HEK293 (cell line): ENCODE results near the gene ZNF862.

Source experiments
- INSM2 ChIP-seq: fragments of 450-650 bp; formaldehyde crosslinking; IDR thresholded peaks from 2 replicates; pipeline ENCODE4 v1.5.1; 2016; ENCODE audit warnings: missing biosample characterization, missing genetic modification characterization
- KLF16 ChIP-seq: fragments of 450-650 bp; formaldehyde crosslinking; IDR thresholded peaks from 2 replicates; pipeline ENCODE4 v1.5.1; 2017; ENCODE audit warnings: missing biosample characterization, missing genetic modification characterization
- MEIS1 ChIP-seq: sonication (generic); formaldehyde crosslinking; IDR thresholded peaks from 2 replicates; pipeline ENCODE4 v1.8.1; 2022; ENCODE audit warnings: missing genetic modification reagents, mild to moderate bottlenecking, borderline replicate concordance
- OSR2 ChIP-seq: fragments of 450-650 bp; formaldehyde crosslinking; IDR thresholded peaks from 2 replicates; pipeline ENCODE4 v1.5.1; 2016; ENCODE audit warnings: missing biosample characterization, missing genetic modification characterization
- TRIM28 ChIP-seq: IDR thresholded peaks from 2 replicates; pipeline ENCODE4 v1.6.1; 2011; ENCODE audit warnings: low read length, control low read depth, borderline replicate concordance
- TSHZ1 ChIP-seq: fragments of 450-650 bp; formaldehyde crosslinking; IDR thresholded peaks from 2 replicates; pipeline ENCODE4 v1.5.1; 2016; ENCODE audit warnings: missing biosample characterization, missing genetic modification characterization, borderline replicate concordance
- YY2 ChIP-seq: fragments of 450-650 bp; formaldehyde crosslinking; IDR thresholded peaks from 2 replicates; pipeline ENCODE4 v1.5.1; 2016; ENCODE audit warnings: missing biosample characterization, missing genetic modification characterization
- ZBTB11 ChIP-seq: fragments of 450-650 bp; formaldehyde crosslinking; conservative IDR thresholded peaks from 2 replicates; pipeline ENCODE4 v1.5.1; 2016; ENCODE audit warnings: low read depth, missing biosample characterization, missing genetic modification characterization
- ZBTB7A ChIP-seq: fragments of 450-650 bp; formaldehyde crosslinking; IDR thresholded peaks from 2 replicates; pipeline ENCODE4 v1.5.1; 2016; ENCODE audit warnings: low read depth, missing biosample characterization, missing genetic modification characterization
- ZNF121 ChIP-seq: fragments of 450-650 bp; formaldehyde crosslinking; IDR thresholded peaks from 2 replicates; pipeline ENCODE4 v1.5.1; 2016; ENCODE audit warnings: missing biosample characterization, missing genetic modification characterization
- ZNF146 ChIP-seq: fragments of 450-650 bp; formaldehyde crosslinking; IDR thresholded peaks from 2 replicates; pipeline ENCODE4 v1.5.1; 2016; ENCODE audit warnings: missing biosample characterization, missing genetic modification characterization
- ZNF214 ChIP-seq: fragments of 450-650 bp; formaldehyde crosslinking; IDR thresholded peaks from 2 replicates; pipeline ENCODE4 v1.5.1; 2017; ENCODE audit warnings: missing biosample characterization, mild to moderate bottlenecking, missing genetic modification characterization, borderline replicate concordance
- ZNF26 ChIP-seq: fragments of 450-650 bp; formaldehyde crosslinking; IDR thresholded peaks from 2 replicates; pipeline ENCODE4 v1.5.1; 2016; ENCODE audit warnings: missing biosample characterization, missing genetic modification characterization
- ZNF433 ChIP-seq: fragments of 450-650 bp; formaldehyde crosslinking; IDR thresholded peaks from 2 replicates; pipeline ENCODE4 v1.5.1; 2016; ENCODE audit warnings: missing biosample characterization, missing genetic modification characterization, low read depth
- ZNF518A ChIP-seq: fragments of 450-650 bp; formaldehyde crosslinking; conservative IDR thresholded peaks from 2 replicates; pipeline ENCODE4 v1.5.1; 2016; ENCODE audit warnings: low read depth, missing biosample characterization, missing genetic modification characterization
- ZNF530 ChIP-seq: fragments of 450-650 bp; formaldehyde crosslinking; IDR thresholded peaks from 2 replicates; pipeline ENCODE4 v1.5.1; 2016; ENCODE audit warnings: low read depth, missing biosample characterization, missing genetic modification characterization
- ZNF624 ChIP-seq: fragments of 450-650 bp; formaldehyde crosslinking; IDR thresholded peaks from 2 replicates; pipeline ENCODE4 v1.5.1; 2017; ENCODE audit warnings: missing biosample characterization, missing genetic modification characterization
- ZNF639 ChIP-seq: fragments of 450-650 bp; formaldehyde crosslinking; IDR thresholded peaks from 2 replicates; pipeline ENCODE4 v1.5.1; 2016; ENCODE audit warnings: missing biosample characterization, missing genetic modification characterization
- ZNF658 ChIP-seq: fragments of 450-650 bp; formaldehyde crosslinking; IDR thresholded peaks from 2 replicates; pipeline ENCODE4; 2016; ENCODE audit warnings: missing biosample characterization, missing genetic modification characterization
- ZNF747 ChIP-seq: fragments of 450-650 bp; formaldehyde crosslinking; IDR thresholded peaks from 2 replicates; pipeline ENCODE4 v1.5.1; 2016; ENCODE audit warnings: missing biosample characterization, missing genetic modification characterization
- ZNF791 ChIP-seq: fragments of 450-650 bp; formaldehyde crosslinking; IDR thresholded peaks from 2 replicates; pipeline ENCODE4 v1.5.1; 2016; ENCODE audit warnings: missing biosample characterization, missing genetic modification characterization

The ZNF862 gene

GRCh38 chr7:149838224-149838991 is at the start of gene ZNF862 (continued):
- TF ChIP-seq KLF16 = peak; percentile 87
- no peak for TF ChIP-seq ZNF433 (tag by site-specific recombination)
- TF ChIP-seq ZNF530 (tag by site-specific recombination) = no peak
- TF ChIP-seq ZBTB11 (tag by site-specific recombination) = peak; percentile 76
- peak; percentile 24; the same call in 1 of the 2 replicates for TF ChIP-seq YY2 (tag by site-specific recombination)
- no peak for TF ChIP-seq ZNF26 (tag by site-specific recombination)
- TF ChIP-seq ZNF791 (tag by site-specific recombination) = no peak
- TF ChIP-seq OSR2 (tag by site-specific recombination) = no peak; the same call in 1 of the 2 replicates
- peak; percentile 37; the same call in 1 of the 2 replicates for TF ChIP-seq ZNF639
- TF ChIP-seq ZNF214 = no peak
- no peak for TF ChIP-seq ZNF624 (tag by site-specific recombination)
- no peak for TF ChIP-seq ZNF146 (tag by site-specific recombination)
- TF ChIP-seq ZNF658 = no peak
- no peak for TF ChIP-seq ZNF747 (tag by site-specific recombination)
- TF ChIP-seq MEIS1 = no peak
- no peak for TF ChIP-seq INSM2 (tag by site-specific recombination)
- 0 out of 2 replicates have a peak, but pooled peaks have one; percentile 8 for TF ChIP-seq ZNF518A (tag by site-specific recombination)
- TF ChIP-seq ZNF121 (tag by site-specific recombination) = no peak
- TF ChIP-seq TSHZ1 (tag by site-specific recombination) = no peak
- TF ChIP-seq TRIM28 = peak; percentile 71; the same call in 1 of the 2 replicates
- peak; percentile 63; the same call in 1 of the 2 replicates for TF ChIP-seq ZBTB7A
